Measurements from ENCODE around the gene SENP3.

Gene SENP3

DNA sequence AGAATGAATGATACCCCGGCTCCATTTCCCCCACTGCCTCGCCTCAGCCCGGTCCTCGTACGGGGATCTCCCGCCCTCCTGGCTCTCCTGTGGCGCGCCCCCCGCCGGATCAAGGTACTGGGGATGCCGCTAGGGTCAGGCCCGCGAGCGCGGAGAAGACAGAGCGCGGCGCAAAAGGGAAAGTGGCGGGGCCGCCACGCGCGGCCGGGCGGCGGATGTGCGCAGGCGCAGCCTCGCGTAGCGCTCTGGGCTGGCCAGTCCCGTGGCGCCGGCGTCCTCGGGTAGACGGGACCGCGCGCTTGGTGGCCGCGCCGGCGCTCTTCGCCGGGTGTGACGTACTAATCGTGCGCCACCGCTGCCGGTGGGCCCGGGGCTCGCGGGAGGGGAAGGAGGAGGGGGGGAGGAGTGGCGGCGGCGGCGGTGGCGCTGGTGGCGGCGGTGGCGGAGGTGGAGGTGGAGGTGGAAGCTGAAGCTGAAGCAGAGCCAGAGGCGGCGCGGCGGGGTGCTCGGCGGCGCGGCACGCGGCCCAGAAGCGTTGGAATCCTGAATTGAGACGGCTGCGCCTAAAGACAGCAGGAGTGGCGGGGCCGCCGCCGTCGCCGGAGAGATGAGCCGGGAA is at the start of gene SENP3:
Gene SENP3 (plus strand): TSS at position 331 of the 619 bp plus-strand sequence. CDS start 1,158 bp downstream, outside the sequence.
- DNase-seq (ENCODE audit: low spot score), result peak; percentile 89

DNA sequence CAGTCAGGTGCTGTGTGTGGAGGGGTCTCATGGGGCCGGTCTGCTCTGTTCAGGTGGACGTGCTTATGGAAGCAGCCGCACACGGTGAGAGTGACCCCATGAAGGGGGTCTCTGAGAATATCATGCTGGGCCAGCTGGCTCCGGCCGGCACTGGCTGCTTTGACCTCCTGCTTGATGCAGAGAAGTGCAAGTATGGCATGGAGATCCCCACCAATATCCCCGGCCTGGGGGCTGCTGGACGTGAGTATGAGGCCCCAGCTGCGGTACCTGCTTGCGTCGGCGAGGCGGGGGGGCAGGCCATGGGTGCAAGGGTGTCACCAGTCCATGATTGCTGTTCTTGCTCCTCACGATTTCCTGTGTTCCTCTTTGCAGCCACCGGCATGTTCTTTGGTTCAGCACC is 49.6 kb upstream of the SENP3 start:
- DNase-seq (ENCODE audit: low spot score), result no peak

DNA sequence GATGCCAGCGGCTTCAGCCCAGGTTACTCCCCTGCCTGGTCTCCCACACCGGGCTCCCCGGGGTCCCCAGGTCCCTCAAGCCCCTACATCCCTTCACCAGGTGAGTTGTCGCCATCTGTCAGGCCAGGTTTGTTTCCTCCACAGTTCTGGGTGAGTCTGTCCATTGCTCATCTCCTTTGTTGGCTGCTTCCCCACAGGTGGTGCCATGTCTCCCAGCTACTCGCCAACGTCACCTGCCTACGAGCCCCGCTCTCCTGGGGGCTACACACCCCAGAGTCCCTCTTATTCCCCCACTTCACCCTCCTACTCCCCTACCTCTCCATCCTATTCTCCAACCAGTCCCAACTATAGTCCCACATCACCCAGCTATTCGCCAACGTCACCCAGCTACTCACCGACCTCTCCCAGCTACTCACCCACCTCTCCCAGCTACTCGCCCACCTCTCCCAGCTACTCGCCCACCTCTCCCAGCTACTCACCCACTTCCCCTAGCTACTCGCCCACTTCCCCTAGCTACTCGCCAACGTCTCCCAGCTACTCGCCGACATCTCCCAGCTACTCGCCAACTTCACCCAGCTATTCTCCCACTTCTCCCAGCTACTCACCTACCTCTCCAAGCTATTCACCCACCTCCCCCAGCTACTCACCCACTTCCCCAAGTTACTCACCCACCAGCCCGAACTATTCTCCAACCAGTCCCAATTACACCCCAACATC is 48.7 kb upstream of the SENP3 start:
- no peak for DNase-seq (ENCODE audit: low spot score)

DNA sequence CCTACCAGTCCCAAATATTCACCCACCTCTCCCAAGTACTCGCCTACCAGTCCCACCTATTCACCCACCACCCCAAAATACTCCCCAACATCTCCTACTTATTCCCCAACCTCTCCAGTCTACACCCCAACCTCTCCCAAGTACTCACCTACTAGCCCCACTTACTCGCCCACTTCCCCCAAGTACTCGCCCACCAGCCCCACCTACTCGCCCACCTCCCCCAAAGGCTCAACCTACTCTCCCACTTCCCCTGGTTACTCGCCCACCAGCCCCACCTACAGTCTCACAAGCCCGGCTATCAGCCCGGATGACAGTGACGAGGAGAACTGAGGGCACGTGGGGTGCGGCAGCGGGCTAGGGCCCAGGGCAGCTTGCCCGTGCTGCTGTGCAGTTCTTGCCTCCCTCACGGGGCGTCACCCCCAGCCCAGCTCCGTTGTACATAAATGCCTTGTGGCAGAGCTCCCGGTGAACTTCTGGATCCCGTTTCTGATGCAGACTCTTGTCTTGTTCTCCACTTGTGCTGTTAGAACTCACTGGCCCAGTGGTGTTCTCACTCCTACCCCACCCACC is 47.8 kb upstream of the SENP3 start:
- no peak for DNase-seq (ENCODE audit: low spot score)

DNA sequence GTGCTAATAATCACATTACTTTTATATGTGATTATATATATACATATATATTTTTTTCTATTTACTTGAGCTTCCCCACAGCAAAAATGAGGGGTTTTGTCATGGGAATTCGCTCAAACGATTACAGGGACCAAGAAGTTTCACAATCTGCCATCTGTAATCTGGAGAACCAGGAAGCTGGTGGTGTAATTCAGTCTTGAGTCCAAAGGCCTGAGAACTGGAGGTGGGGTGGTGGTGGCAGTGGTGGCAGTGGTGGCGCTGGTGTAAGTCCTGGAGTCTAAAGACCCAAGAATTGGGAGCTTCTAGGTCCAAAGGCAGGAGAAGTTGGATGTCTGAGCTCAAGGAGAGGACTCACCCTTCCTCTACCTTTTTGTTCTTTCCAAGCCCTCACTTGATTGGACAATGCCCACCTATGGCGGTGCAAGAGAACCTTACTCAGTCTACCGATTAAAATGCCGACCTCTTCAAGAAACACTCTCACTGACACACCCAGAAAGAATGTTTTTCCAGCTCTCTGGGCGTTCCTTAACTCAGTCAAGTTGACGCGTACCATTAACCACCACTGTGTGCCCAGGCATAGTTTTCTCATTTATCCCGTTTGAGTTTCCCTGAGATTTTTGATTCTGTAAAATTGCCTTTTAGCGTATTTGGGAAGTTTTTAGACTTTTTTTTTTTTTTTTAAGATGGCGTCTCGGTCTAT is 45.7 kb upstream of the SENP3 start:
- no peak for DNase-seq (ENCODE audit: low spot score)

DNA sequence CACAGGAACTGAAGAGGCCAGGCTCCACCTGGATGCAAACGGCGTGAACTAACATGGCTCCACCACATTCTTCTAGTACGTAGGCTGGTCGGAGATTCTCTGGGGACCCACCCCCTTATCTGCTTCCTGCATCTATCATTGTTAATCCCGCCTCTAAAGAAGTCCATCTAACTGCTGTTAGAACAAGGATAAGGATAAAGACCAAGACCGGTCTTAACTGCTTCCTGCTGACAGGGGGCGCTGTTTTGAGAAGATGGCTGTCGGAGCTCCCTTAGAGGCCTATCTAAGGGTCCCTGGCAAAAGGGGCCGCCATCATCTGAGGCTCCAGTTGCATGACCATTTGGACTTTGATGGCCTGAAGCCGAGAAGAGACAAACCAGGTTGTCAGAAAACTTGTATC is 38.7 kb upstream of the SENP3 start:
- peak; percentile 59 for DNase-seq (ENCODE audit: low spot score)

DNA sequence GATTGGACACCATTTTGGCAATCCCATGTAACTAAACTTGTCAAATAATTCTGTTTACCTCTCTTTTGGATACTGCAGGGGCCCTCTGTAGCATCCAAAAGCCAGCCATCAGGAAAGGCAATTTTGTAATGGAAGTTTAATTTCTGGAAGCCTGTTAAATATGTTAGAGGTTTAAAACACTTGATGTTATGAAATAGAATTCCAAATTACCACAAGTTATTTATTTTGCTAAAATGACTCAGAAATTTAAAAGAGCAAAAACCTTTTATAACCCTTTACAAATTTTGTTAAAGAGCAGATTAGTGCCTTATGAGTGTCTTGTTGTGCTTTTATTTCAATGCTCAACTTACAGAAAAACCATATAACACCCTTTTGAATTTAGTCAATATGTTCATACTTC is 32.9 kb upstream of the SENP3 start:
- no peak for DNase-seq (ENCODE audit: low spot score)

DNA sequence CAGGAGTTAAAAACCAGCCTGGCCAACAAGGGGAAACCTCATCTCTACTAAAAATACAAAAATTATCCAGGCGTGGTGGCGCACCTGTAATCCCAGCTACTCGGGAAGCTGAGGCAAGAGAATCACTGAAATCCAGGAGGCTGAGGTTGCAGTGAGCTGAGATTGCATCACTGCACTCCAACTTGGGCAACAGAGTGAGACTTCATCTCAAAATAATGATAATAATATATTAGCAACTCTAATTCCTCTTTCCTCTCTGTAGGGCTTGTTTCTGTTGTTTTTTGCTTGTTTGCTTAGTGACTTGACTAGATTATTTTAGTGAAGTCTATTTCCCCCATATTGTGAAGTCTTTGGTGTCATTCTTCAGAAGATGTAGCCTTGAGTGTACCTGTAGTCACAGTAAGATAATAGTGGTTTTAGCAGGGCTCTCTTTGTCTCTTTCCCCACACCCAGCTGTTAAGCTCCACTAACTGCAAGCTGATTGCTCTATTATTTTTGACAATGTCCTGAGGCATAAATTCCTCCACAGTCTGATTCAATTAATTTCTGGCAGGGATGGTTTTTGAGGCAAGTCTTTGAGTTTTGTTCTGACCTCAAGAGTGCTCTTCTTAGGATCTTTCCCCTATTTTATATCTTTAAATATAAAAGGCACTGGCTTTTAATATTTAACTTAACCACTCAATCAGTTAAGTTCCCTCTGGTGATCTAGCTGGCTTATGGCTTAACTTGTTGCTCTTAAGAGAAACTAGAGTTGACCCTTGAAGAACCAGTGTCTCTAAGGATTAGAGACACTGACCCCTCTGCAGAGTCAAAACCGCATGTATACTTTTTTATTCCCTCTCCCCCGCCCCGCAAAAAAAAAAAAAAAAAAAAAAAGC is 31.5 kb upstream of the SENP3 start:
- DNase-seq (ENCODE audit: low spot score), result no peak

DNA sequence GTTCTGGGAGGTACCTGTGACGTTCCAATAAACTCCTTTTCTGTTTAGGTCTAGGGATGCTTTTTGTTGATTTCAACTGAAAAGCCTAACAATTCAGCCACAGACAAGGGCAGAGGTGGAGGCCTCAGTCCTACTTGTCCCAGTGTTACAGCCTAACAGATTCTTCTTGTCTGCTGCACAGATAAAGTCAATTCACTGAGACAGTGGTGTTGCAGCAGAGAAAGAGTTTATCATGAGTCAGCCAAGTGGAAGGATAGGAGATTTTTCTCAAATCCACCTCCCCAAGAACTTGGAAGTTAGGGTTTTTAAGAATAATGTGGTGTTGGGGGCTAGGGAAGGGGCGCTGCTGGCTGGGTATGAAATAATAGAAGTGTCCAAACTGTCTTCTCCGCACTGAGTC is 23.7 kb upstream of the SENP3 start:
- DNase-seq (ENCODE audit: low spot score), result no peak

DNA sequence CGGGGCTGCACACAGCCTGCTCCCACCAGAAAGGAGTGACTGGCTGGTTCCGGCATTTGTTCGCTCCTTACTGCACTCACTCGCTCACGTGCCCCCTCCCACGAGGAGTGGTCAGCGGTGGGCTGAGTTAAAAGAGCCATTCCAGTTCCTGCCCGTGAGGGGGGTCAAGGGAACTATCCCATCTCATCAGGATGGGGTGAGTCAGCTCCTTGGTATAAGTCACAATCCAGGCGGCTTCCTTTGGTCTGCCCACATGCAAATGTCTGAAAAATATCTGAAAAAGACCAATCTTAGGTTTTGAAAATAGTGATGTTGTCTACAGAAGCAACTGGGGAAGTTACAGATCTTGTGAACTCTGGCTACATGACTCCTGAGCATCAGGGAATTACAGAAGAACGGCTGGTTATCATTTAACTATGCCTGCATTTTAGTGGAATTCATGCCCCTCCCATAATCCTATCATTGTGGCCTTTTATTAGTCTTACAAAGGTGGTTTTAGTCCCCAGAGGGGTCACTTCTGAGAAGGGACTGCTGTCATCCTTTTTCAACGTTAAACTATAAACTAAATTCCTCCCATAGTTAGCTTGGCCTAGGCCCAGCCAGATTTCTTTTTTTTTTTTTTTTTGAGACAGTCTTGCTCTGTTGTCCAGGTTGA is 22.7 kb upstream of the SENP3 start:
- no peak for DNase-seq (ENCODE audit: low spot score)

DNA sequence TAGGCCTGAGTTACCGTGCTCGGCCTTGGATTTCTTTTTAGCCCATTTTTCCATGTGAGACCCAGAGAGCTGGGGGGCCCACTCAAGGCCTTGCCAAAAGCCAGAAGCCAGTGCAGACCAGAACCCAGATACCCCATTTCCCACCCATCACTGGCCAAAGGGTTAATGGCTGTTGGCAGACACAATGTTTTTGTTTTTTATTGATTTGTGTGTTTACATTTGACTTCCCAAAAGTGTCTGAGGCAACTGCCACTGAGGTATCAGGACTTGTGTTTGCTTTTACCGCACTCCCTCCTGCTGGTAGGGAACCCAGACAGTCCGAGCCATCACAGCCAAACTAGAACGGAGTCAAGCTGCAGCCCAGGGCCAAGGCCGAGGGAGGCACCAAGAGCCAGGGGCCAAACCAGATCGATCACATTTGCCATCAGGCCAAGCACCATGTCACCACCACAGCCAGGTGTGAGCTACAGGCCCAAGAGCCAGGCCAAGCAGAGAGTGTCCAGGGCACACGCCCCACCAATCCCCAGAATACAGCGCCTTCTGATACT is 20.6 kb upstream of the SENP3 start:
- no peak for DNase-seq (ENCODE audit: low spot score)

DNA sequence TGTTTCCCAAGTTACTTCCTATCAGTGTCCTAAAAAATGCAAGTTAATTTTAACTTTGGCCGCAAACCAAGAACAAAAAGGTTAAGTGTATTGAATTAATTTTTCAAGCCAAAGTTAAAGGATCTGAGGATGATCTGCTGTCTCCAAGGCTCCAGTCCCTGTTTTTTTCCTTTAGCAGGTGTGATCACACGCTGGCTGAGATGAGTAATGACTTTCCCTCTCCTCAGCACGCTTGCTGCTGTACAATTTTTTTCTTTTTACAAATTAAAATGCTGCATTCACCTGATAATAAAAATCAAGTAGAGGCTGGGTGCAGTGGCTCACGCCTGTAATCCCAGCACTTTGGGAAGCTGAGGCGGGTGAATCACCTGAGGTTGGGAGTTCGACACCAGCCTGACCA is 16.8 kb upstream of the SENP3 start:
- DNase-seq (ENCODE audit: low spot score), result no peak

DNA sequence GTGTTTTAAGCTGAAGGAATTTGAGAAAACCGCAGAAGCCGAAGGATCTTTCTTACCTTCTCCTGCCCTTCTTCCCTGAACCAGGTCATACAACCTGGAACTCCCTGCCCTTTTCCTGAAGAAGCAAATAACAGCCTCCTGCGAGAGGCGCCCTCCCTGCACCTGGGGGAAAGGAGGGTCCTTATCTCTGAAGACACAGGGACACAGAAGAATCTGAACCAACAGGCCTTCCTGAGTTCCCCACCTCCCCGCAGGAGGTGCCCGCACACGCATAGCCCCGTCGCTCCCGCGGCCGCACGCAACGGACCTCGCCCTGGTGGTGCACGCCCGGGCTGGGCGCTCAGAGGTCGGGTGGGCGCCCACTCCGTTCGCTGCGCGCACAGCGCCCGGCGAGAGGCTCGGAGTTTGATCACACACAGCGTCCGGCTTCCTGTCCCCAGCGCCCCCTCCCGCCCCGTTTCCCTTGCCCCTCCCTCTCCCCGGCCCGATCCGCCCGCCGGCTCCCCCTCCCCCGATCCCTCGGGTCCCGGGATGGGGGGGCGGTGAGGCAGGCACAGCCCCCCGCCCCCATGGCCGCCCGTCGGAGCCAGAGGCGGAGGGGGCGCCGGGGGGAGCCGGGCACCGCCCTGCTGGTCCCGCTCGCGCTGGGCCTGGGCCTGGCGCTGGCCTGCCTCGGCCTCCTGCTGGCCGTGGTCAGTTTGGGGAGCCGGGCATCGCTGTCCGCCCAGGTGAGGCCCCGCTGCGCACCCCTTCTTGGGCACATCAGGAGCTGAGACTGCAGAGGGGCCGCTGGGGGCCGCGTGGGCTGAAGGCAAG is 12.9 kb upstream of the SENP3 start, which contains the start of gene TNFSF12:
Gene TNFSF12 (plus strand): TSS at position 474 of the 816 bp plus-strand sequence. CDS start 96 bp downstream, at position 570.
- peak; percentile 53 for DNase-seq (ENCODE audit: low spot score)

DNA sequence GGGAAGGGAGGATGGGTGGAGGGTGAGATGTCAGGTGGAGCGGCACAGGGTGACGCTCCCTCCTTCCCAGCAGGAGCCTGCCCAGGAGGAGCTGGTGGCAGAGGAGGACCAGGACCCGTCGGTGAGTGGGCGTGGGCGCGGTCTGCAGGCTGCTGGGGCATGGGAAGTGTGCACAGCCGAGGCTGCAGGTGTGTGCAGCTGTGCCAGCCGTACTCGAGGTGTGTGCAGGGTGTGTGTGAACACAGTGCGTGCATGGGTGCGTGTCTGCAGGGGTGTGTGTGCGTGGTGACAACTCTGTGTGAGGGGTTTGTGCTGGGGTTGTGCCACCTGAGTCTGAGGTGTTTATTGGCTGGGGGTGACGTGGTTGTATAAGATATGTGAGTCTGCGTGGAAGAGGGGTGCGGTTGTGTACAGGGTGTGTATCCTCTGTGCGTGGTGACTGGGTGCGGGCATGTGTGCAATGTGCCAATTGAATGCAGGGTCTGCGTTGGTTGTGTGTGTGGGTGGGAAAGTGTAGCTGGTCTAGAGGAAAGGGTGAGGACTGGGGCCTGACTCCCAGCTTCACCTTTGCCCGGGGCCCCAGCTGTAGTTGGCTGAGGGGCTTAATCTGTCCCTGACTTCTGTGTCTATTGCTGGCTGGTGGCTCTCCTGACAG is 12.2 kb upstream of the SENP3 start:
- peak; percentile 68 for DNase-seq (ENCODE audit: low spot score)

DNA sequence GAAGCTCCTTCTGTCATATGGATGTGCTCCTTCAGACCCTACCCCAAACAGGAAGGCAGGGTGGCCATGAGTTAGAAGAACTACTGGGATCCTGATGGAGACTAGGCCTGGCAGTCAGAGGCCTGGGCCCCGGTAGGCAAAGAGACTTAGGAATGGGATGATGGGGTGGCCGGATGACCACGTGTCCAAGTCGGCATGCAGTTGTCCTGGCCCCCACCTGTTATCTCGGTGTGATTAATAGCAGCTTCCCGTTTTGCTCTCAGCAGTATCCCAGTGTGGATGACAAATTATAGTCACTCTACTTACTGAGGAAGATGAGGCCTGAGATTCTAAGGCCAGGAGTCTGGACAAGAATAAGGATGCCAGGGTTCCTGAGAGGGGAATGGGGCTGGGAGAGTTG is 11.4 kb upstream of the SENP3 start:
- DNase-seq (ENCODE audit: low spot score), result no peak

DNA sequence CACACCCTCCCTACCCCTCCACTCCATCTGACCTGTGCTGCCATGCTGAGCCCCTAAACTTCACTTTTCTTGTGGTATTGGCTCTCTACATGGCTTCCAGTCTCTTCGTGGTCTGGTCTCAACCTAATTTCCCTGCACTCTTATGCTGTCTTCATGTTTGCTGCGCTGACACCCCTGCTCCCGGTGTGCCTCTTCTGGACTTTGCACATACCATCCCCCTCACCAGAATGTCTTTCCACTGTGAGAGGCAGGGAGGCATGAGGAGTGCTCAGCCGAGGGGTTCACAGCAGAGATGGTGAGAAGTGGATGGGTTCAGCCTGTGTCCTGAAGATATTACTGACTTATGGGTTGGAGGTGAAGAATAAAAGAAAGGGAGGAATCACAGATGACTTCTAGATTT is 10.3 kb upstream of the SENP3 start:
- no peak for DNase-seq (ENCODE audit: low spot score)

DNA sequence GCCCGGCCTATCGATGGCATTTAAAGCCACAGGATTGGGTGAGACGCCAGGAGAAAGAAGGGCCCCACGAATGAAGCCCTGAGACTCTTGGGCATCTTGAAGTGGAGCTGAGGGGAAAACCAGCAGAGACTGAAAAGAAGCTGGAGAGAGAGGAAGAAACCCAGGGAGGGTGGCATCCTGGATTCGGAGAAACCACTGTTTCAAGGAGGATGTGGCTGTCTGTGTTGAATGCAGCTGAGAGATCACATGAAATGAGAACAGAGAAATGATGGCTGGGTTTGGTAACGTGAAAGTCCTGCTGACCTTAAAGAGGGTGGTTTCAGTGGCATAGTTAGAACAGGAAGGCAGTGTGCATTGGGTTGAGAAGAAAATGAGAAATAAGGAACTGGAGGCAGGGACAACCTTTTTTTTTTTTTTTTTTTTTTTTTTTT is 9.1 kb upstream of the SENP3 start:
- peak; percentile 73 for DNase-seq (ENCODE audit: low spot score)

DNA sequence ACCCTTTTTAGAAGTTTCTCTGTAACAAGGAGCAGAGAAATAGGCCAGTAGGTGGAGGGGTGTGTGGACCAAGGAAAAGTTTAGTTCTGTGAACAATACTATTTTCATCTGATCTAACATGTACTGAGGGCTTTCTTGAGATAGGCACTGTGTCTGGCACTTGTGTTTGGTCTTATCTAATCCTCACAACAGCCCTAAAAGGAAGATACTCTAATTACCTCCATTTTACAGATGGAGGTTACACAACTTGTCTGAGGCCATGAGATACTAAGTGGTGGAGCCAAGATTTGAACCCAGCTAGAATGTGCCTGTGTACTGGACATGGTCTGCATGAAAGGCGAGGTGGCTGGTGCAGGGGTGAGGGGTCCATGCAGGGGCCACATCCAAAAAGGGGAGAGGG is 8.4 kb upstream of the SENP3 start:
- no peak for DNase-seq (ENCODE audit: low spot score)

DNA sequence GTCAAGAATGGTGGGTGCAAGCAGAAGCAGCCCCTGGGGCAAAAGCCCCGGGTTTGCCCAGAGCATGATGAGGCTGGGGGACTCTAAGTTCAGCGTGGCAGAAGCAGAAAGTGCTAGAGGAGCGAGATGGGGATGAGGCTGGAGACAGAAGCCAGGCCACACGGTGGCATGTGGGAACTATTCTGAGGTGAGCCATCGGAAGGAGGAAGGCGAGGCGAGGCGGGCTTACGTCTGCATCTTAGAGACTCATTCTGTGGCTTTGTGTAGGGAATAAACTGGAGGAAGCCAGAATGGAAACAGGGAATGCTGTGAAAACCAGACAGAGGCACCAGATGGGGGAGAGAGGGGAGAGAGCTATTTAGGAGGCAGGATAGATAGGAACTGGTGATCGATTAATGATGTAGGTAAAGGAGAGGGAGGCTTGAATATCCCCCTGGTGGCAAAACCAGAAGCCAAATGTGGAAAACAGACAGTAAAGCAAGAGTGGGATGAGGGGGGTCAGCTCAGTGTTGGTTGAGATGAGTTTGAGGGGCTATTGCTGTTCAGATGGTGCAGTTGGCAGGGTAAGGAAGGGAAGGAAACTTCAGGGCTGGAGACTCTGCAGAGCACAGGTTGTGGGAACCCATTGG is 6.3 kb upstream of the SENP3 start:
- no peak for DNase-seq (ENCODE audit: low spot score)

Data from CD4-positive, alpha-beta T cell treated with Interleukin-15 for 4 hours (primary cell).